ENCODE measurements around the gene ADGRG3. TPM values are rescaled to one million over a fixed set of nuclear protein-coding genes. Genes with fewer than 3 reads are reported as not detected.

The ADGRG3 gene
- total and polyA plus RNA-seq, 2 of the 8 experiments (the other 6 are each of a cell fraction or from before 2014, with no cell fraction given): 0.28 to 0.98 TPM

GRCh38 chr16:57636184-57636583 is 31.9 kb upstream of the ADGRG3 start:
- FAIRE-seq: no peak
- Histone ChIP-seq H2BK5ac (ENCODE audit: low read depth, low read length) (no peak overlapping the region), H2BK12ac (ENCODE audit: low read depth, low read length) (no peak overlapping the region), H3K23me2 (ENCODE audit: low read depth, low read length) (no peaks in the 10 kb centered on the region; the same call in 1 of the 2 replicates), H4K91ac (replicated peaks; ENCODE audit: insufficient read length, low read length) (no peak overlapping the region), H2BK120ac (replicated peaks; ENCODE audit: low read depth, low read length) (no peak overlapping the region), H2AFZ (ENCODE audit: low read length) (no peak overlapping the region), H3K79me1 (ENCODE audit: low read depth, low read length) (no peaks in the 10 kb centered on the region), H3K56ac (replicated peaks; ENCODE audit: insufficient read length, low read depth, low read length) (no peak overlapping the region), H3K4me2 (ENCODE audit: insufficient read depth in 1 of 2, low read depth in 2 of 2, low read length in 2 of 2) (no peak overlapping the region), H3K9me3 (ENCODE audit: insufficient read depth in 2 of 2, low read depth in 1 of 2, low read length in 1 of 2) (no peaks in the 10 kb centered on the region), H2AK5ac (ENCODE audit: low read depth, low read length) (no peak overlapping the region), H3K18ac (ENCODE audit: extremely low read depth, low read length) (no peak overlapping the region), H4K20me1 (replicated peaks in 1 of 2; ENCODE audit: control insufficient read depth in 1 of 2, insufficient read depth in 2 of 2, low read length in 2 of 2) (peaks cover 0 to 2% of the 10 kb centered on the region in 2 experiments), H3K9ac (replicated peaks in 1 of 4; ENCODE audit: extremely low read depth in 1 of 4, low read depth in 3 of 4, low read length in 3 of 4) (no peak overlapping the region; a peak in 1 of 7 replicates), H2BK20ac (ENCODE audit: low read length) (no peak overlapping the region), H3K4ac (replicated peaks; ENCODE audit: insufficient read length, low read depth, low read length) (no peak overlapping the region), H3K79me2 (ENCODE audit: control insufficient read depth in 1 of 2, insufficient read depth in 2 of 2, low read length in 2 of 2) (no peaks in the 10 kb centered on the region), H4K5ac (ENCODE audit: insufficient read length, low read depth, low read length) (no peak overlapping the region), H3K4me1 (replicated peaks in 1 of 4; ENCODE audit: control insufficient read depth in 3 of 4, insufficient read depth in 4 of 4, low read length in 3 of 4) (peaks cover 0 to 3% (median 1%) of the 10 kb centered on the region in 4 experiments; a peak in 4 of 7 replicates), H3K4me3 (ENCODE audit: extremely low read depth in 1 of 4, insufficient read depth in 2 of 4, low read depth in 3 of 4, low read length in 4 of 4) (no peak overlapping the region), H4K8ac (ENCODE audit: extremely low read depth, insufficient read depth, low read length) (no peak overlapping the region; the same call in 1 of the 2 replicates), H3K14ac (ENCODE audit: insufficient read length) (no peak overlapping the region), H3K36me3 (ENCODE audit: control insufficient read depth in 2 of 4, insufficient read depth in 4 of 4, low read length in 3 of 4) (no peaks in the 10 kb centered on the region), H2BK15ac (ENCODE audit: low read length) (no peak overlapping the region), H3K23ac (ENCODE audit: insufficient read length) (no peak overlapping the region), H3K27ac (ENCODE audit: low read depth, low read length) (no peak overlapping the region), H3K27me3 (replicated peaks in 1 of 4; ENCODE audit: control insufficient read depth in 3 of 4, extremely low read depth in 1 of 4, insufficient read depth in 3 of 4, low read length in 3 of 4) (peaks cover 0 to 6% (median 4%) of the 10 kb centered on the region in 4 experiments; a peak in 6 of 7 replicates)
- ChIA-PET POLR2A (ENCODE audit: partially characterized antibody) (interaction anchor here (1.6 to 2.9 kb wide), 2 partner anchors 12 to 99 kb away, joined by 4 to 9 read pairs; no protein-coding TSS in a partner anchor), CTCF (ENCODE audit: partially characterized antibody) (interaction anchor here (0.7 to 9.2 kb wide), 7 partner anchors 9 to 87 kb away, joined by 3 to 104 read pairs (median 17); partner anchors contain the start of gene ADGRG1)
- 82% methylated on average over 5 of the region's 5 CpGs; no CpG with 5 or more reads in 1 of the 2 experiments for WGBS, 2 experiments (ENCODE audit: extremely low coverage in 1 of 2, insufficient coverage in 1 of 2, insufficient read length in 1 of 2, insufficient replicate concordance in 2 of 2, low coverage in 1 of 2, low lambda C conversion rate in 2 of 2, missing lambda C conversion rate in 1 of 2)
- no peak for DNase-seq (ENCODE audit: low read depth in 1 of 2, low spot score in 2 of 2)
- no peak for TF ChIP-seq SUZ12 (IDR thresholded peaks at IDR 0.05; ENCODE audit: low read length)
- TF ChIP-seq EGR1 (IDR thresholded peaks at IDR 0.05; ENCODE audit: borderline replicate concordance, low read depth, low read length): no peak
- TF ChIP-seq POU5F1 (IDR thresholded peaks at IDR 0.05; ENCODE audit: low read depth, low read length): no peak
- TF ChIP-seq CTCF (IDR thresholded peaks at IDR 0.05; ENCODE audit: control extremely low read depth in 1 of 3, insufficient read depth in 1 of 3, low read depth in 1 of 3, low read length in 3 of 3): no peak
- no peak for TF ChIP-seq MAX (IDR thresholded peaks at IDR 0.05)
- no peak for TF ChIP-seq CBX5 (IDR thresholded peaks at IDR 0.05; ENCODE audit: low read depth, low read length)
- no peak for TF ChIP-seq RAD21 (IDR thresholded peaks at IDR 0.05 in 1 of 2, conservative IDR thresholded peaks at IDR 0.05 in 1 of 2; ENCODE audit: low read depth in 2 of 2, low read length in 2 of 2)
- no peak for TF ChIP-seq GTF2F1 (IDR thresholded peaks at IDR 0.05; ENCODE audit: borderline replicate concordance, low read depth, low read length)
- no peak for TF ChIP-seq BCL11A (IDR thresholded peaks at IDR 0.05; ENCODE audit: low read depth in 2 of 2, low read length in 2 of 2)
- no peak for TF ChIP-seq SAP30 (IDR thresholded peaks at IDR 0.05; ENCODE audit: insufficient read depth, insufficient replicate concordance, low read length)
